Measurements from ENCODE around the gene CTDP1.

DNA sequence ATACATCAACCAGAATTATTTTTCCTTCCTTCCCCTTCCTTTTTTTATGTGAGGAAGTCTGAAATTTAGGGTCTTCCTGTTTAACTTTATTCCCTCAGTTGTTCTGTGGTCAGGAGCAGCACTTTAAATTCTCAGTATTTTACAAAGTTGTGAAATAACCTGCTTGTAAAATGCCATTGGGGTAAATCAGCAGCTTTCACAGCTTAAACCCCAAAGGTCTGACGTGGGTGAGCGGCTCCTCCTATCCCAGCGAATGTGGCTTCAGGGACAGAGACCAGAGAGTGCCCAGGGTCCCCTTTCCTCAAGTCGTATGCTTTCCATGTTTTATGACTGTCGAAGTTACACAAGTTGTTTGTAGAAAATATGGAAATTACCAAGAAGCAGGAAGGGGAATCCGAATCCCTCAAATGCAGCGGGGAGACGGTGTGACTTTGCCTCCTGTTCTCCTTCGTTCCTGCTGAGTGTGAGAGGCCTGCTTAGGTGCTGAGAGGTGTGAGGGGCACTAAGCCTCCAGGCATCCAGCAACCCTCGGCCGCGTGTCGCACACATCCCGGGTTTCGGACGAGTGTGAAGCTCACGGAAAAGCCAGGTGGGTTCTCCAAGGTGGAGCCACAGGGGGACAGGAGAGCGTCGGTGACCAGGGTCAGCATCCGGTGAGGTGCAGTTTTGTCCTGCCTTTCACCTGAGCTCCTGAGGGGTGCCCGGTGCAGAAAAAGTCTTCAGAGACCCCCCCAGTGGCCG is 107.4 kb downstream of the CTDP1 start:
- TF ChIP-seq, protein P1, sequence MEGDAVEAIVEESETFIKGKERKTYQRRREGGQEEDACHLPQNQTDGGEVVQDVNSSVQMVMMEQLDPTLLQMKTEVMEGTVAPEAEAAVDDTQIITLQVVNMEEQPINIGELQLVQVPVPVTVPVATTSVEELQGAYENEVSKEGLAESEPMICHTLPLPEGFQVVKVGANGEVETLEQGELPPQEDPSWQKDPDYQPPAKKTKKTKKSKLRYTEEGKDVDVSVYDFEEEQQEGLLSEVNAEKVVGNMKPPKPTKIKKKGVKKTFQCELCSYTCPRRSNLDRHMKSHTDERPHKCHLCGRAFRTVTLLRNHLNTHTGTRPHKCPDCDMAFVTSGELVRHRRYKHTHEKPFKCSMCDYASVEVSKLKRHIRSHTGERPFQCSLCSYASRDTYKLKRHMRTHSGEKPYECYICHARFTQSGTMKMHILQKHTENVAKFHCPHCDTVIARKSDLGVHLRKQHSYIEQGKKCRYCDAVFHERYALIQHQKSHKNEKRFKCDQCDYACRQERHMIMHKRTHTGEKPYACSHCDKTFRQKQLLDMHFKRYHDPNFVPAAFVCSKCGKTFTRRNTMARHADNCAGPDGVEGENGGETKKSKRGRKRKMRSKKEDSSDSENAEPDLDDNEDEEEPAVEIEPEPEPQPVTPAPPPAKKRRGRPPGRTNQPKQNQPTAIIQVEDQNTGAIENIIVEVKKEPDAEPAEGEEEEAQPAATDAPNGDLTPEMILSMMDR (conservative IDR thresholded peaks at IDR 0.05; ENCODE audit: low read depth, low read length): no peak
- TF ChIP-seq EZH2 (IDR thresholded peaks at IDR 0.05; ENCODE audit: borderline replicate concordance, low read depth, low read length, poor library complexity, severe bottlenecking): no peak

Data from A673 (cell line).